GM18502 (cell line): ENCODE measurements around the gene METTL23.

Experiments
- ATAC-seq: cut with Tn5 transposase; IDR thresholded peaks from one replicate; pipeline ENCODE4 v1.9.1; 2021; ENCODE audit warnings: mild to moderate bottlenecking; ENCODE audit not compliant: unreplicated experiment, poor library complexity

METTL23 gene

DNA sequence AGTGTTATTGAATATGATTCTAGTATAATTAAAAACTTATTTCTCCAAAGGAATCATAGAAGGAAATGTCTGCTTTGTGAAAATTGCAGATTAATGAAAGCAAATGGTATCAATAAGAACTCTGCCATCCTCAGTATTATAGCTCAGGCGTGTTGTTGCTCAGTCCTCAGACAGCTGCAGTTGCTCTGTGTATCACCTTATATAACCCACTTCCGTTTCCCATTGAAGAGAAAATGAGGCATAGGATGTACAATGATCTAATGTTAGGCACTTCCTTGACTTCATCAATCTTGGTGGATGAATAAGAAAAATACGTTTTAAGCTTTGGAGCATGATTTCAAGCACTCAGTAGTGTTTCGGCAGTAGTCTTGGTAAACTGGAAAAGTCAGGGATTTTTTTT, 25.4 kb downstream of the METTL23 start:
- ATAC-seq = no peak

DNA sequence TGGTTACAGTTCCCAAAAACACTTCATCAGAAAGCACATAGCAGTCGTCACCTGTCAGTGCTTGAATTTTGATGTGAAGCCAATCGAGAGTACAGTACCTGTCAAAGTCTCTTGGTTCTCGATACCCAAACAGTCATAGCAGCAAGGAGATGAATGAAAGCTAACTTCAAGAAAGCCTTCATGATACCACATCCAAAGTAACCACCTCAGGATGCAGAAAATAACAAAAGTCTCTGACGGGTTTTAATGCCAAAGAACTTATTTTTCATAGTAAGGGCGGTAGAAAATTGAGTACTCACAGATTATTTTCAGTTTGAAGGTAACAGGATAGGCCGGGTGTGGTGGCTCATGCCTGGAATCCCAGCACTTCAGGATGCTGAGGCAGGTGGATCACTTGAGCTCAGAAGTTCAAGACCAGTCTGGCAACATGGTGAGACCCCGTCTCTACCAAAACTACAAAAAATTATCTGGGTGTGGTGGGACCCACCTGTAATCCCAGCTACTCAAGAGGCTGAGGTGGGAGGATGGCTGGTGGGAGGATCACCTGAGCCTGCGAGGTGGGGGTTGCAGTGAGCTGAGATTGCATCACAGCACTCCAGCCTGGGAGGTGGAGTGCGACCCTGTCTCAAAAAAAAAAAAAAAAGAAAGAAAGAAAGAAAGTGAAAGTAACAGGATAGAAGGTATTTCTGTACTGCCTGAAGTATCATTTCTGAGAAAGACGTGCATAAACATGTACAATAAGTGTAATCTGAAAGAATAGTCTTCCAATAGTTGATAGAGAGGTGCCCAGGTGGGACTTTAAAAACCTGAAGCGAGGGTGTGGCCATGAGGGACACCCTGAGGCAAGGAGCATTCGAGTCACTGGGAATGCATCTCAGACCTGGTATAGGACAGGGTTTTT, 26.7 kb downstream of the METTL23 start:
- ATAC-seq = no peak

DNA sequence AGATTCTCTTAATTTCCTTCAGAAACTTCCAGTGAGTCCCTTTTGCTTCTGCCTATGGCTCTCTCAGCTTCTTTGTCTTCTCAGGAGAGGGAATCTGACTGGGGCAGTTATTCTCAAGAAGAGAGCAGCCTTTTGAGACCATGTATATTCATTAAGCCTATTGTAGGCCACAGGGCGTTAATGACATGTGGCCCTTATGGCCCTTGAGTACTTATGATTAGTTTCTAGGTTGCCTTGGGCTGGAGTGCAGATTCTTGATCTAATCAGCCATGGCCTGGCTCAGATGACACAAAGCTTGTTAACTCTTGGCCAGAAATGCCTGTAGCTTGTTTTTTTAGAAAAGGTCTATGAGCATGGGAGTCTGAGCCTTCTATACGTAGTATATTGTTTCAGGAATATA, 28.6 kb downstream of the METTL23 start:
- no peak for ATAC-seq

DNA sequence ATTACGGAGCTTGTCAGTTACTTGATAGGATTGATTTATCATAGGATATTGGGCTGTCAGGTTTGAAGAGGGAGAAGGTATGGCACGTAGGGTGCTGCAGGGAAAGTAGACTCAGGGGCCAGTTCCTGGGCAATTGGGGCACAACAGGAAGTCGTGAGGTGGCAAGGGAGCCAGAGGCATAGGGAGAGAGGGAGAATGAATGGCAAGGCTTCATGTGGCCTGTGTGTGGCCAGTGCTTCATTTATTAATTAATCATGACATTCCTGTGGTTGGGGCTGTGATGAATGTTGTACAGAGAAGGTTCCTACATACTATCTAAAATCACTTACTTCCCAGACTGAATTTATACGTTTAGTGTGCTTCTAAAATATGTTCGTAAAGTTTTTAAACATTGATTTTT, 30.6 kb downstream of the METTL23 start:
- ATAC-seq = no peak

DNA sequence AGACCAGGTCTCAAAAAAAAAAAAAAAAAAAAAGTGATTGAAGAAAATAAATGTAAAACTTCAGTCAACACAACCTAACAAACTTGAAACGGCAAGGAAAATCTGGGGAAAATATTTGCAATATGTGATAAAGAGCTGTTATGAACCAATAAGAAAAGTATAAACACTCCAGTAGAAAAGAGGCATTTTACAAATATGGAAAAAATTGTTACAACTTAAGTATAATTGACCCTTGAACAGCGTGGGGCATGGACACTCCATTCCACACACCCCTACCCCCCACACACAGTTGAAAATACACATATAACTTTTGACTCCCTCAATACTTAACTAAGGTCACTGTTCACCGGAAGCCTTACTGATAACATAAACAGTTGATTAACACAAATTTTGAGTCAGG, 31.9 kb downstream of the METTL23 start:
- ATAC-seq = no peak

DNA sequence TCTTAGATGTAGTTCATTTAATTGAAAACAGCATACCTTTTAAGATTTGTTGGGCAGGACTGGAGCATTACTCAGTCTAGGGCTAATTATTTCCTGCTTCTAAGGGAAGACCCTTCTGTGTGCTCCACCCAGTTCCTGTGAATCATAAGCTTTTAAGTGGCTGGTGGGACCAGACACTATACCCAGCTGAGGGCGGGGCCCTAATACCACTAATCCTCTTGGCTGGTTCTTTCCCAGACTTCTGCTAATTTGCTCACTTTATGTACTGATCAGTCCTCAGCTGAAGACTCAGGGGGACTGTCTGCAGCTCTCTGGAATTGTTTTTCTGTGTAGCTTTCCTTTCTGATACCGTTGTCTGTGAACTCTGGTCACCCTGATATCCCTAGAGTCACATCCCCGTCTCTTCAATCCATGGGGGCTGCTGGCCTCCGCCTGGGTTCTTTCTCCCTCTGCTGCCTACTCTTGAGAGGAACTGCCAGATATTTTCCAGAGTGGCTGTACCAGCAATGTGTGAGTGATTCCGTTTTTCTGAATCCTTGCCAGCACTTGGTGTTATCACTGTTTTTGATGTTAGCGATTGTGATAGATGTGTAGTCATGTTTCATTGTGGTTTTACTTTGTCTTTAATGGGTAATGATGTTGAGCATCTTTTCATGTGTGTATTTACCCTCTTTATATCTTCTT, 46.3 kb downstream of the METTL23 start:
- ATAC-seq = no peak

DNA sequence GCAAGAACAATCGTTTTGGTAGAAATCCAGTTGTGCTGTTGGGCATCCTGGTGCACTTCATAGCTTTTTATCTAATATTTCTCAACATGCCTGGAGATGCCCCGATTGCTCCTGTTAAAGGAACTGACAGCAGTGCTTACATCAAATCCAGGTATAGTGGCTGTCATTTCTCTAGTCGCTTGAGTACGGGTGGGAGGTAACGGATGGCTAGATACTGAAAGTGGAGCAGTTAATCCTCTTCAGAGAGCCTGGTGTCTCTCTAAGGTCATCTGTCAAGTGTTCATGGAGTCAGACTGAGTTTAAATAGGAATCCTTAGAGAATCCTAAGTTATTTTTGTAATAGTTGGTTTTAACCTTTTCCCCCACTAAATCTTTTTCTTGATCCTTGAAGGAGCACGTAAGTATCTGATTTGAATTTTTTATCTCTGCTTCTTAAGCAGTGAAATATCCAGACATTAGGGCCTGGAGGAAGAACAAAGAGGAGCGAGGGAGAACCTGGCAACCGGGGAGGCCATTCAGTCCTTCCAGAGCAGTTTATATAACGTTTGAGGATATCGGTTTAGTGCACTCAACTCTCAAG, 48.5 kb downstream of the METTL23 start:
- no peak for ATAC-seq

DNA sequence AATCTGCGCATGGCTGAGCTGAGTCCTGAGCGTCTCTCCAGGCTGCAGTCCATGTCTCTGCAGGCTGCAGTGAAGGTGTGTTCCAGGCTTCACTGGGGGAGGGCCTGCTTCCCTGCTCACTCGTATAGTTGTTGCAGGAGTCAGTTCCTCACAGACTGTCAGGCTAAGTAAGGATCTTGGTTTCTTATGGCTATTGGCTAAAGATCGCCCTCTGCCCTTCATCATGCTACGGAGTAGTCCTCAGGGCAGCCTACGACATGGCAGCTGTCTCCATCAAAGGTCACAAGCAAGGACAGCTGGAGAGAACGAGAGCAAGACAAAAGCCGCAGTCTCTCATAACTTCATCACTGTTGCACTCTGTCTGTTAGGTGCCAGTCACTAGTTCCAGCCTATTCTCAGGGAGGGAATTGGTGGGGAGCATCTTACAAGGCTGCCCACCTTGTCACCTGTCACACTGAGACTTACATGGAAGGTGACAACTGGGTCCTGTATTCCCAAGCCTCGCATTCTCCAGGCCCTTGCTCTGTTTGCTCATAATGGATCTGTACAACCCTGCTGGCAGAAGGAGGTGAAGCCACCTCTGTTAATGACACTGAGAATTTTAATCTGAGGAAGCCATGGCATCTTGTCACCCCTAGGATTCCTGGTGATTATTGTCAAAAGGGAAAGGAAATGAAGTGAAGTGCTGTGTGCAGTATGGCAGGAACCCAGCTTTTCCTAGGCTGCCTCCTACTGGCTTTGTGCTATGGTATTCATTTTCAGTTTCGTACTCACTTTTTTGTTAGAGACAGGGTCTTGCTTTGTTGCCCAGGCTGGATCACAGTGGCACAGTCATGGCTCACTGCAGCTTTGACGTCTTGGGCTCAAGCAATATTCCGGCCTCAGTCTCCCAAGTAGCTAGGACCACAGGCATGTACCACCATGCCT, 54.7 kb downstream of the METTL23 start:
- no peak for ATAC-seq

DNA sequence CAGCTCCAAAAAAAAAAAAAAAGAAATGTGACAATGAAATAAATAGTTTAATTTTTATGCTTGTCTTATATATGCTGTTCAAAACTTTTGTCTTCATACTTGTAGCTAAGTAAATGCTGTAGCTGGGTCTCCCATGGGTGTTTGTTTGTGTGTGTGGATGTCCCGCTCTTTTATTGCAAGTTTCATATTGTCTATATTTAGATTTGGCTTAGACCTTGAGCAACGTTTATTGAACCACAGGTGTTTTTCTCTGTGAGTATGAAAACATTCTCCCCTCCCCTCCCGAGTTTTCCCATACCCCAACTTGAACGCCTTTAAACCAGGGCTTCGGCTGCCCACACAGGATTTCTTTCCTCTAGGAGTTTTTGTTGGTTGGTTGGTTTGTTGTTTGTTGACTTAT, 56.5 kb downstream of the METTL23 start:
- no peak for ATAC-seq
